Right lung (tissue), 5 donors: ENCODE results near the gene OBSCN. TPM values are rescaled to one million over a fixed set of nuclear protein-coding genes. Genes with fewer than 3 reads are reported as not detected.

Experiments used
- DNase-seq, 2 donors: peaks; one replicate each; pipeline ENCODE4 v3.0.0-alpha.2; 2013
- polyA plus RNA-seq, 5 donors: library from polyadenylated mRNA; unstranded; fragments of 120-200 nt; gene quantifications; one replicate each; pipeline versions ENCODE4 v1.2.1 to v1.2.3, GENCODE V29; 2013; ENCODE audit warnings: inconsistent platforms in 1 of 5, low replicate concordance in 1 of 5; ENCODE audit not compliant: insufficient read length in 5 of 5, insufficient read depth in 1 of 5

Gene OBSCN
- polyA plus RNA-seq, 5 donors: 36.0 to 66.4 (median 48.8) TPM

DNA sequence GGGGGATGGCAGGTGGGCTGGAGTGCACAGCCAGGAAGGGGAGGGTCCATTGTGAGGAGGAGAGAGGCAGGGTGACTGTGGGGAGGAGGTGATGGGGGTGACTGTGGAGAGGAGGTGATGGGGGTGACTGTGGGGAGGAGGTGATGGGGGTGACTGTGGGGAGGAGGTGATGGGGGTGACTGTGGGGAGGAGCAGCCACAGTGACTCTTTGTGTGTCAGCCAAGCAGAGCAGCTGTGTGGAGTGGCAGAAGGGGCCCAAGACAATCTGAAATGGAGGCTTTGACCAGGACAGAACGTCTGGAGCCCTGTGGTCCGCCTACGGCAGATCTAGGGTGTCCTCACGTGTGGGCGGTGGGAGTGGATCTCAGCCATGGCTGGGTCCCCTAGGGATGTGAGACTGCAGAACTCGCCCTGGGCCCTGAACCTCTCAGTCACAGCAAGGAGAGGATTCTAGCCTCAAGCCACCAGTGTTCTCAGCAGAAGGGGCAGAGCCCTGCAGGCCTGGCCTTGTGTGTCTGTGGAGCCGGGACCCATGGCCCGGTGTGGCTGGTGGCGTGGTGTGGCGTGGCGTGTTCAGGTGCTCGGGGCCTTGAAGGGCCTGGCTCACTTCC is 81.5 kb downstream of the OBSCN start:
- DNase-seq: no peak

DNA sequence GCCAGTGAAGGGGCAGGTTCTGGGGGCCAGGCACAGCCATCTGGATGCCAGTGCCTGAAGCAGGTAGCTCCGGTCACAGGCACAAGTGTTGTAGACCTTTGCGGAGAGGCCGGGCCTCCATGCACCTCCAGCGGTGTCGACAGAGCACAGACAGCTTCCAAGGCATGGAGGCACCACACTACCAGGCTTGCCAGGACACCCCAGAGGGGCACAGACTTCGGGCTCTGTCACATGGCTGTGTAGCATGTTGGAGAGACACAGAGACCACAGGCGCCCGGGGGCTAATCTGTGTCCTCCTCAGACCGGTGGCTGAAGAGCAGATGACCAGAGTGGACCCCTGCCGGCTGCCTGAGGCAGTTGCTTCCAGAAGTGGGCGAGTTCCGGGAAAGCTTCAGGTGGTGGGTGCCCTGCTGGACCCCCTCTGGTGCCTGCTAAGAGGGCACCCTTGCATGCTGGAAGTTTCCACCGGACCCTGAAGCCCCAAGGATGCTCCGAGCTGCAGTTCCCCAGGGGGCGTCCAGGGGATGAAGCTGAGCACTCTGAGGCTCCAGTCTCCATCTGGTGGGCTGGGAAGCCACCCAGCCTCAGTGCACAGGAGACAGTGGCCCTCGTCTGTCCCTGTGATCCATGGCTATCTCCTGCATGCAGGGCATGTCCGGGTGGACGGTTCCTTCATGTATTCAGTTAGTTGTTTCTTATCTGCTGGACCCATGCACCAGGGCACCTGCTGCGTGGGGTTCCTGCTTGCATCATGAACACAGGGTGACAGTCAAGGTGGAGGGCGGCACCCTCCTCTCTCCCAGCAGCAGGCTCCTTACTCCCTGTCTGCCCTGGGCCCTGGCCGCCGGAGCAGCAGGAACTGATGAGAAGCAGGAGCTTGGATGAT is 82.4 kb downstream of the OBSCN start:
- DNase-seq: no peak

DNA sequence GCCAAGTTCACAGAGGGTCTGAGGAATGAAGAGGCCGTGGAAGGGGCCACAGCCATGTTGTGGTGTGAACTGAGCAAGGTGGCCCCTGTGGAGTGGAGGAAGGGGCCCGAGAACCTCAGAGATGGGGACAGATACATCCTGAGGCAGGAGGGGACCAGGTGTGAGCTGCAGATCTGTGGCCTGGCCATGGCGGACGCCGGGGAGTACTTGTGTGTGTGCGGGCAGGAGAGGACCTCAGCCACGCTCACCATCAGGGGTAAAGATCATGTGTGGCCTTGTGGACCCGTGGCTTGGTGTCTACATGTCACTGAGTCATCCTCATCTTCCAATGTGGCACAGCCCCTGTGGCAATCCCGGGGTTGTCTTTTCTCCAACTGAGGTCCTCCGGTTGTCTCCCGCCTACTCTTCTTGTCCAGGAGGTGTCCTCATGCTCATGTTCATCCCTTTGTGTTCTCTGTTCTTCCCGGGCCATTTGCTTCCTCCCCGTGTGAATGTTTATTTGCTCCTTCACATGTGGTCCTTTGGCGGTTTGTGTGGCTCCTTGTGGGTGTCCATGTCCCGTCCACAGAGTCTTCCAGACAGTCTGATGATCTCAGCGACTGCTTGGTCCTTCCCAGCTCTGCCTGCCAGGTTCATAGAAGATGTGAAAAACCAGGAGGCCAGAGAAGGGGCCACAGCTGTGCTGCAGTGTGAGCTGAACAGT is 84.2 kb downstream of the OBSCN start:
- no peak for DNase-seq

DNA sequence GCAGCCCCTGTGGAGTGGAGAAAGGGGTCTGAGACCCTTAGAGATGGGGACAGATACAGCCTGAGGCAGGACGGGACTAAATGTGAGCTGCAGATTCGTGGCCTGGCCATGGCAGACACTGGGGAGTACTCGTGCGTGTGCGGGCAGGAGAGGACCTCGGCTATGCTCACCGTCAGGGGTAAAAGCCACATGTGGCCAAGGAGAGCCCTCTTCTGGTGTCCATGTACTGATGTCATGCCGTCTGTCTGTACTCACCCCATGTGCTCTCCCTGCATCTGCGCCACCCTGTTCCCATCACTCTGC is 84.7 kb downstream of the OBSCN start:
- no peak for DNase-seq

DNA sequence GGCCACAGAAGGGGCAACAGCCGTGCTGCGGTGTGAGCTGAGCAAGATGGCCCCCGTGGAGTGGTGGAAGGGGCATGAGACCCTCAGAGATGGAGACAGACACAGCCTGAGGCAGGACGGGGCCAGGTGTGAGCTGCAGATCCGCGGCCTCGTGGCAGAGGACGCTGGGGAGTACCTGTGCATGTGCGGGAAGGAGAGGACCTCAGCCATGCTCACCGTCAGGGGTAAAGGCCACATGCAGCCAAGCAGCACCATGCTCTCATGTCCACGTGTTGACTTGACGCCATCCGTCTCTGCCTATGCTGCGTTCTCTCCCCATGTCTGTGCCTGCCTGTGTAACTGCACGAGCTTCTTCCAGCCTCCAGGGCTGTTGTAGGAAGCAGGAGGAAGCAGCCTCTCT is 85.5 kb downstream of the OBSCN start:
- no peak for DNase-seq

DNA sequence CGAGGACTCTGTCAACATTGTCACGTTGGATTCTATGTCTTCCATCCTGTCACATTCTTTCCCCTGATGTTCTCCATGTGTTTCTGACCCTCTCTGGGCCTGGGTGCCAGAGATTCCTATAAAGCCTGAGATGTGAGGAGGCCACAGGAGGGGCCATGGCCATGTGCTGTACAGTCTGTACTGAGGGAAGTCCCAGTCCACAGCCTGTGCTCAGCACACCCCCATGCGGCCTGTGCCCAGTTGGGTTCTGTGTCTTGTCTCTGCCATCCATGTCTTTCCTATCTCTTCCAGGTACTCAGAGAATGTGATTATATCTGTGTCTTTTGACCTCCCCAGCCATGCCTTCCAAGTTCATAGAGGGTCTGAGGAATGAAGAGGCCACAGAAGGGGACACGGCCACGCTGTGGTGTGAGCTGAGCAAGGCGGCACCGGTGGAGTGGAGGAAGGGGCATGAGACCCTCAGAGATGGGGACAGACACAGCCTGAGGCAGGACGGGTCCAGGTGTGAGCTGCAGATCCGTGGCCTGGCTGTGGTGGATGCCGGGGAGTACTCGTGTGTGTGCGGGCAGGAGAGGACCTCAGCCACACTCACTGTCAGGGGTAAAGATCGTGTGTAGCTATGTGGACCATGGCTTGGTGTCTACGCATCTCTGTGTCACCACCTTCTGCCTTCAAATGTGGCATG is 86.1 kb downstream of the OBSCN start:
- DNase-seq: no peak

DNA sequence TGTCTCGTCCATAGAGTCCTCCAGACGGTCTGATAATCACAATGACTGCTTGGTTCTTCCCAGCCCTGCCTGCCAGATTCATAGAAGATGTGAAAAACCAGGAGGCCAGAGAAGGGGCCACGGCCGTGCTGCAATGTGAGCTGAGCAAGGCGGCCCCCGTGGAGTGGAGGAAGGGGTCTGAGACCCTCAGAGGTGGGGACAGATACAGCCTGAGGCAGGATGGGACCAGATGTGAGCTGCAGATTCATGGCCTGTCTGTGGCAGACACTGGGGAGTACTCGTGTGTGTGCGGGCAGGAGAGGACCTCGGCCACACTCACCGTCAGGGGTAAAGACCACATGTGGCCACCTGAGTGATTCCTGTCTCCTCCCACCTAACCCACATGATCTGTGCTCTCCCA is 86.9 kb downstream of the OBSCN start:
- DNase-seq: no peak

DNA sequence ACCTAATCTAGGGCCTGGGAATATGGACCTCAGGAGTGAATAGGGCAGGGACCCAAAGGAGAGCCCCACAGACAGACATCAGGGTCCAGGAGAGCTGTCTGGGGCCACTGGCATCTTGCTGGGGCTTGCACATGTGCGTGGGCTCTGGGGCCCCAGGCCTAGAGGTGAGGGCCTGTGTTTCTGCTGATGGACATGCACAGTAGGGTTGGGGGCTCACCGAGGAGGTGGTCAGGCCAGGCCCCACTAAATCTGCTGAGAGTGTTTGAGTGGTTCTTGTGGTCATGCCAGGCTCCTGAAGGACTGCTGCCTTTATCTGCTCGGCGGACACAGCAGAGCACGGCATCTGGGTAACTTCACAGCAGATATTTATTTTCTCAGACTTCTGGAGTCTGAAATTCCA is 87.4 kb downstream of the OBSCN start:
- DNase-seq: no peak

DNA sequence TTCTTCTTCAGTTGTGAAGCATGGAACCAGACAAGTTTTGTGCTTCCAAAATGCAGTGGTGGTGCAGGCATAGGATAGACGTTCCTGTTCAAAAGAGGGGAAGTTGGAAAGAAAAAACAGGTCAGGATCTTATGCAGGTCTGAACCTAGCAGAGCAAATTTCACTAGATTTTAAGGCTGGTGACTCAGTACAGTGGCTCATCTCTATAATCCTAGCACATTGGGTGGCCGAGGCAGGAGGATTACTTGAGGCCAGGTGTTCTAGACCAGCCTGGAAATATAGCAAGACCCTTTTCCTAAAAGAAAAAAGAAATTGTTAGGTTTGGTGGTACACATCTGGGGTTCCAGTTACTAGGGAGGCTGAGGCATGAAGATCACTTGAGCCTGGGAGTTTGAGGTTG is 88.1 kb downstream of the OBSCN start:
- DNase-seq: no peak

DNA sequence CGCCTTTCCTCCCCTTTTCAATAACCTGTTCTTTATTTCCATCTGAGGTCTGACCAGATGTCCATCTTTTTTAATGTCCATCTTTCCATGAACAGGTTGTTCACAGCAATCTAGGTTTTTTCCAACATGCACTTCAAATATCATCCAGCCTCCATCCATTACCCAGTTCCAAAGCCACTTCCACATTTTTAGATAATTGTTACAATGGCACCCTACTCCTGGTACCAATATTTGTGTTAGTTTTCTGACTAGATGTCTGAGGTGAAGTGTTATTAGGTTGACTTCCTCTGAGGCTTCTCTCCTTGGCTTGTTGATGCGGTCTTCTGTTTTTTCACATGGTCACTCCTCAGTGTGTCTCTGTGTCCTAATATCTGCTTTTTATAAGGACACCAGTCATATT is 89.4 kb downstream of the OBSCN start:
- no peak for DNase-seq

DNA sequence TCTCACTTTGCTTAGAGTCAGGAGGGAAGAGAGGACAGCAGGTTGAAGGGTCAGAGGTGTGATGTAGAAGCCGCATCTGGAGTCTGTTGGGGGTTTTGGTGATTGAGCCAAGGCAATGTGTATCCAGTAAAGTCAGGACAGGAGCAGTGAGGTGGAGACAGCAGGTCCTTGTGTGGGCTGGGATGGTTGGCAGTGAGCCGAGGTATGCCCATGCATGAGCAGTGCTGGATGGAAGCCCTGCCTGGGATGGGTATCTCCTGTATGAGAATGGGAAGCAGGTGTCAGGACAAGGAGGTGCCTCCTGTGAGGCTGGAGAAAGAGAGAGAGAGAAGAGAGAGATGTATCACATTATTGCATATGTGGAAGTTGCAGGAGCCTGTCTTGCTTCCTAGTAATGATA is 90.0 kb downstream of the OBSCN start:
- no peak for DNase-seq

DNA sequence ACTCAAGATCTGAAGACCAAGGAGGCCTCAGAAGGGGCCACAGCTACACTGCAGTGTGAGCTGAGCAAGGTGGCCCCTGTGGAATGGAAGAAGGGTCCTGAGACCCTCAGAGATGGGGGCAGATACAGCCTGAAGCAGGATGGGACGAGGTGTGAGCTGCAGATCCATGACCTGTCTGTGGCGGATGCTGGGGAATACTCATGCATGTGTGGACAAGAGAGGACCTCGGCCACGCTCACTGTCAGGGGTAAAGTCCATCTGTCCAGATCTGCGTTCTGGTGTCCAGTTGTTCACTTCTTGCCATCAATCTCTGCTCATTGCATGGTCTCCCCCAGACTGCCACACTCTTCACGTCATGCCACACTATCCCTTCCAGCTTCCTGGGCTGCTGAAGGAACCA is 90.6 kb downstream of the OBSCN start:
- no peak for DNase-seq

DNA sequence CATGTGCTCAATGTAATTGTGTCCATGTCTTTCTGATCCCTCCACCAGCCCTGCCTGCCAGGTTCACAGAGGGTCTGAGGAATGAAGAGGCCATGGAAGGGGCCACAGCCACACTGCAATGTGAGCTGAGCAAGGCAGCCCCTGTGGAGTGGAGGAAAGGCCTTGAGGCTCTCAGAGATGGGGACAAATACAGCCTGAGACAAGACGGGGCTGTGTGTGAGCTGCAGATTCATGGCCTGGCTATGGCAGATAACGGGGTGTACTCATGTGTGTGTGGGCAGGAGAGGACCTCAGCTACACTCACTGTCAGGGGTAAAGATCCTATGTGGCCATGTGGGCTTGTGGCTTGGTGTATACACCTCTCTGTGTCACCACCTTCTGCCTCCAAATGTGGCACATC is 91.4 kb downstream of the OBSCN start:
- no peak for DNase-seq

DNA sequence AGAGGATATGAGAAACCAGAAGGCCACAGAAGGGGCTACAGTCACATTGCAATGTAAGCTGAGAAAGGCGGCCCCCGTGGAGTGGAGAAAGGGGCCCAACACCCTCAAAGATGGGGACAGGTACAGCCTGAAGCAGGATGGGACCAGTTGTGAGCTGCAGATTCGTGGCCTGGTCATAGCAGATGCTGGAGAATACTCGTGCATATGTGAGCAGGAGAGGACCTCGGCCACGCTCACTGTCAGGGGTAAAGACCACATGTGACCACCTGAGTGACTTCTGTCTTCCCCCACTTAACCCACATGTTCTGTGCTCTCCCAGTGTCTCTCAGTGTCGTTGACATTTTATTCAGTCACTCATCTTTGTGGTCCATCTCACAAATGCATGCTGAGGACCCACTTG is 92.1 kb downstream of the OBSCN start:
- no peak for DNase-seq

DNA sequence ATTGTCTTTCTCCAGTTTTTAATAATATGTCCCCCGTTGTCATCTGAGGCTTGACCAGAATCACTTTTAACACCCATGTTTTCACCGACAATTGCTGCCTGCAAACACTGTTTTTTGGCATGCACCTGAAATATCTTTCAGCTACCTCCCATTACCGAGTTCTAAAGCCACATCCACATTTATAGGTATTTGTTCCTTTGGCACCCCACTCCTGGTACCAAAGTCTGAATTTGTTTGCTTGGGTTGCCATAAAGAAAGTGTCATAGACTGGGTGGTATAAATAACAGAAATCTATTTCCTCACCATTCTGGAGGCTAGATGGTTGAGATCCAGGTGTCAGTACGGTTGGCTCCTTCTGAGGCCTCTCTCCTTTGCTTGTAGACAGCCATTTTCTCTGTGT is 94.2 kb downstream of the OBSCN start:
- no peak for DNase-seq

DNA sequence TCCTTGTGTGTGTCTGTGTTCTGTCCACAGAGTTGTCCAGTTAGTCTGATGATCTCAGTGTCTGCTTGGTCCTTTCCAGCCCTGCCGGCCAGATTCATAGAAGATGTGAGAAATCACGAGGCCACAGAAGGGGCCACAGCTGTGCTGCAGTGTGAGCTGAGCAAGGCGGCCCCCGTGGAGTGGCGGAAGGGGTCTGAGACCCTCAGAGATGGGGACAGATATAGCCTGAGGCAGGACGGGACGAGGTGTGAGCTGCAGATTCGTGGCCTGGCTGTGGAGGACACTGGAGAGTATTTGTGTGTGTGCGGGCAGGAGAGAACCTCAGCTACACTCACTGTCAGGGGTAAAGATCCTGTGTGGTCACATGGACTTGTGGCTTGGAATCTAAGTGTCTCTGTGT is 95.8 kb downstream of the OBSCN start:
- DNase-seq: no peak

DNA sequence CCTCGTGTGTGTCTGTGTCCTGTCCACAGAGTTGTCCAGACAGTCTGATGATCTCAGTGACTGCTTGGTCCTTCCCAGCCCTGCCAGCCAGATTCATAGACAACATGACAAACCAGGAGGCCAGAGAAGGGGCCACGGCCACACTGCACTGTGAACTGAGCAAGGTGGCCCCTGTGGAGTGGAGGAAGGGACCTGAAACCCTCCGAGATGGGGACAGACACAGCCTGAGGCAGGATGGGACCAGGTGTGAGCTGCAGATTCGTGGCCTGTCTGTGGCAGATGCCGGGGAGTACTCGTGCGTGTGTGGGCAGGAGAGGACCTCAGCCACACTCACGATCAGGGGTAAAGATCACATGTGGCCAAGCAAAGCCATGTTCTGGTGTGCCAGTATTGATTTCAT is 96.4 kb downstream of the OBSCN start:
- no peak for DNase-seq

DNA sequence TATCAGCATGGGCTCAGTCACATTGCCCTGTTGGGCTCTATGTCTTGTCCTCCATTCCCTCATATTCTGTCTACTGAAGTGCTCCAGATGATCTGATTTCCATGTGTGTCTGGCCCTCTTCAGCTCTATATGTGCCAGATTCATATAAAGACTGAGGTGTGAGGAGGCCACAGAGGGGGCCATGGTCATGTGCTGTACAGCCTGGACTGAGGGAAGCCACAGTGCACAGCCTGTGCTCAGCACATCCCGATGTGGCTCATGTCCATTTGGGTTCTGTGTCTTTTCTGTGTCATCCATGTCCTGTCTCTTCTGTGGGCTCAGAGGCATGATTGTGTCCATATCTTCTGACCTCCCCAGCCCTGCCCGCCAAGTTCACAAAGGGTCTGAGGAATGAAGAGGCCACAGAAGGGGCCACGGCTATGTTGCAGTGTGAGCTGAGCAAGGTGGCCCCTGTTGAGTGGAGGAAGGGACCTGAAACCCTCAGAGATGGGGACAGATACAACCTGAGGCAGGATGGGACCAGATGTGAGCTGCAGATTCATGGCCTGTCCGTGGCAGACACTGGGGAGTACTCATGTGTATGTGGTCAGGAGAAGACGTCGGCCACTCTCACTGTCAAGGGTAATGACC is 97.0 kb downstream of the OBSCN start:
- no peak for DNase-seq

DNA sequence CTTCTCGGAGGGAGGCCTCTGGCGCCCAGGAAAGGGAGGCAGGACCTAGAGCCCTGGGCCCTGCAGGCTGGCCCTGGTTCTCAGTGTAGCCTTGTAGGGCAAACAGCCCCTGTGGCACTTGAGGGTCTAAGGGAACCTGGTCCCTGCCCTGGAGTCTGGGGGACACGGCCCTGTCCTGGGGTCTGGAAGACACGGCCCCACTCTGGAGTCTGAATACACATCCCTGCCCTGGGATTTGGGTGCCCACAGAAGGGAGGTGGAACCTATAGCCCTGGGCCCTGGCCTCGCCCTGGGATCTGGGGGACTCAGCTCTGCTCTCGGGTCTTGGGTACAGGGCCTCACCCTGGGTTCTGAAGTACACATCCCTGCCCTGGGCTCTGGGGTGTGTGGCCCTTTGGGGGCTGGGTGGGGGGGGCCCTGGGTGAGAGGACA is 97.9 kb downstream of the OBSCN start:
- DNase-seq: no peak

DNA sequence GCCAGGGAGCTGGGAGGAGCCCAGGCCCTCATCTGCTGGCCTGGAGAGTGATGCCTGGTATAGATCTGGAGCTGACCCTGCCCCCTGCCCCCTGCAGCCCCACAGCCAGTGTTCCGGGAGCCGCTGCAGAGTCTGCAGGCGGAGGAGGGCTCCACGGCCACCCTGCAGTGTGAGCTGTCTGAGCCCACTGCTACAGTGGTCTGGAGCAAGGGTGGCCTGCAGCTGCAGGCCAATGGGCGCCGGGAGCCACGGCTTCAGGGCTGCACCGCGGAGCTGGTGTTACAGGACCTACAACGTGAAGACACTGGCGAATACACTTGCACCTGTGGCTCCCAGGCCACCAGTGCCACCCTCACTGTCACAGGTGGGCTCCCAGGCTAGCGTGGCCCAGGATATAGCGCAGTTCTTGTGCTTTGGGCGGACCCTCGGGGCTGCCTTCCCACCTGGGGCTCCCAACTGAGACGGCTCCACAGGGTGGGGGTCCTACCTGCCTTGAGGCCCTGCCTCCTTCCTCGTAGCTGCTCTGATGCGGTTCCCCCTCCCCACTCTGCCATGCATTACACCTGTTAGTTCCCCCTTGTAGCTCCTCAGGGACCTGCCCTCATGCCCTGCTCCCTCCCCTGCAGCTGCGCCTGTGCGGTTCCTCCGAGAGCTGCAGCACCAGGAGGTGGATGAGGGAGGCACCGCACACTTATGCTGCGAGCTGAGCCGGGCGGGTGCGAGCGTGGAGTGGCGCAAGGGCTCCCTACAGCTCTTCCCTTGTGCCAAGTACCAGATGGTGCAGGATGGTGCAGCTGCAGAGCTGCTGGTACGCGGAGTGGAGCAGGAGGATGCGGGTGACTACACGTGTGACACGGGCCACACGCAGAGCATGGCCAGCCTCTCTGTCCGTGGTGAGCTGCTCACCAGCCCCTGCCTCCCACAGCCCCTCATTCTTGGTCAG is 98.7 kb downstream of the OBSCN start:
- DNase-seq: no peak
